Heart left ventricle (tissue), 16 donors: ENCODE measurements around the gene TMEM217. TPM values are rescaled to one million over a fixed set of nuclear protein-coding genes. Genes with fewer than 3 reads are reported as not detected.
A peak's percentile ranks its signal among the peaks of the same experiment; 100 is the strongest.

Experiments used
- ATAC-seq, 4 donors: fragments of 200-7000 bp; cut with Tn5 transposase; one replicate each; pipeline ENCODE4 v1.9.1; 2020 to 2022; ENCODE audit warnings: moderate library complexity in 4 of 4, mild to moderate bottlenecking in 3 of 4, moderate number of reproducible peaks in 1 of 4
- DNase-seq, 5 donors: peaks; one replicate each; pipeline ENCODE4 v3.0.0-alpha.2; 2020
- H3K27ac ChIP-seq, 12 donors: fragments of 200-600 bp; sonication (generic) in 4 of 12; one replicate each; pipeline versions ENCODE4 v1.5.0 to v1.8.0; 2016 to 2022; ENCODE audit warnings: mild to moderate bottlenecking in 2 of 12
- H3K27me3 ChIP-seq, 9 donors: fragments of 200-600 bp; sonication (generic) in 2 of 9; one replicate each; pipeline versions ENCODE4 v1.5.1 to v1.8.0; 2016 to 2022; ENCODE audit warnings: mild to moderate bottlenecking in 3 of 9
- H3K36me3 ChIP-seq, 9 donors: fragments of 200-600 bp; sonication (generic) in 2 of 9; one replicate each; pipeline versions ENCODE4 v1.5.0 to v1.8.0; 2018 to 2022; ENCODE audit warnings: mild to moderate bottlenecking in 2 of 9
- H3K4me1 ChIP-seq, 12 donors: fragments of 200-600 bp; sonication (generic) in 4 of 12; one replicate each; pipeline versions ENCODE4 v1.5.0 to v1.8.0; 2016 to 2022; ENCODE audit warnings: mild to moderate bottlenecking in 3 of 12
- H3K4me3 ChIP-seq, 12 donors: fragments of 200-600 bp; sonication (generic) in 4 of 12; one replicate each; pipeline versions ENCODE4 v1.5.0 to v1.8.0; 2017 to 2022; ENCODE audit warnings: mild to moderate bottlenecking in 9 of 12, moderate library complexity in 4 of 12
- H3K9me3 ChIP-seq, 12 donors: fragments of 200-600 bp; sonication (generic) in 4 of 12; one replicate each; pipeline versions ENCODE4 v1.5.0 to v1.8.0; 2016 to 2022; ENCODE audit warnings: mild to moderate bottlenecking in 1 of 12
- POLR2A ChIP-seq, 2 donors: fragments of 450-650 bp; IDR thresholded peaks; one replicate each; pipeline ENCODE4 v1.6.1; 2017; ENCODE audit warnings: antibody characterized with exemption in 2 of 2, mild to moderate bottlenecking in 2 of 2, moderate library complexity in 2 of 2
- WGBS, 4 donors: extraction: QIAGEN DNeasy Blood & Tissue Kit in 2 of 4; methylation state at CpG; one replicate each; pipeline versions ENCODE4 v1.1.5 to v1.1.7; 2013 to 2018; 5-methylcytosine and 5-hydroxymethylcytosine counted together
- intact Hi-C, 10 donors: fragments of 100-400 bp; cut with DNase I; formaldehyde crosslinking; loops; one replicate each; pipeline versions ENCODE4 v1.11.1 to v1.14.2; 2022
- polyA plus RNA-seq, 2 donors: library from polyadenylated mRNA; stranded (reverse); fragments of 200-250 nt; gene quantifications; one replicate each; pipeline ENCODE4 v1.2.3, GENCODE V29; 2013
- total RNA-seq, 9 donors: library from RNA; depleted of rRNA in 2 of 9; stranded (reverse); fragments of >200 nt in 2 of 9; fragmentation: NEBNext Ultra II Directional in 3 of 9; extraction: Animal tissue kit (Norgen Biotek cat#: 25700) in 3 of 9; gene quantifications; one replicate each; pipeline versions ENCODE4 v1.1.0 to v1.2.4, GENCODE V29; 2016 to 2023
- TF ChIP-seq, protein P1 (sequence below), 12 donors: fragments of 200-600 bp; sonication (generic) in 4 of 12; IDR thresholded peaks; one replicate each; pipeline versions ENCODE4 v1.5.0 to v1.8.0; 2018 to 2022; ENCODE audit warnings: antibody characterized with exemption in 12 of 12, mild to moderate bottlenecking in 5 of 12
- donor health status: ischemic (EF 13 %, LVEDD 7.1; RV severe dilation, severe dysfunction).
- donor health status: healthy with polysubstance abuse.
- donor health status: DM: no; HTN: yes; CAD: no.
- donor health status: DM: no; HTN: no; CAD: no.
- donor health status: ischemic (EF 25% LVEDD 6.9; RV normal size, moderate dysfunction).
- donor health status: ischemic (EF 25% LVEDD 5.7; RV mildly dilated, moderate dysfunction).
- donor health status: healthy.
- donor health status: DM: yes; HTN: yes; CAD: no.
- donor health status: ischemic (EF 35%, LVEDD 5.7; RV mildly dilated, moderate dysfunction).
- donor health status: nonischemic (EF 11% LVEDD 7.7; RV severe dilation, severe dysfunction).
- donor health status: DM: yes; HTN: yes; CAD: no.
- donor health status: PGD.
- donor health status: ischemic (EF 29% LVEDD 5.4; RV normal size, mild dysfunction).
- donor health status: nonischemic (EF 23%, LVEDD 6.1; RV moderate dilation, normal function).

TMEM217 gene
- total and polyA plus RNA-seq, 11 donors: 0.15 to 2.1 (median 0.65) TPM; not detected in 3

GRCh38 chr6:37241131-37241530, 16.8 kb downstream of the TMEM217 start:
- ATAC-seq (no peak), DNase-seq (no peak)
- peak overlapping the region in 7 of 12 donors; percentile 67 to 91 (median 89) for H3K27ac ChIP-seq
- H3K4me1 ChIP-seq: peaks cover 3 to 67% (median 38%) of the 10 kb centered on the region in 12 donors
- WGBS, 4 donors: 91 to 96% (median 92%) methylated on average over 6 of the region's 6 CpGs
- no peaks in the 10 kb centered on the region for H3K9me3 ChIP-seq
- intact Hi-C loops: no loop called here
- no peaks in the 10 kb centered on the region for H3K27me3 ChIP-seq
- no peak for TF ChIP-seq POLR2A (IDR thresholded peaks at IDR 0.05)
- TF ChIP-seq, protein P1, sequence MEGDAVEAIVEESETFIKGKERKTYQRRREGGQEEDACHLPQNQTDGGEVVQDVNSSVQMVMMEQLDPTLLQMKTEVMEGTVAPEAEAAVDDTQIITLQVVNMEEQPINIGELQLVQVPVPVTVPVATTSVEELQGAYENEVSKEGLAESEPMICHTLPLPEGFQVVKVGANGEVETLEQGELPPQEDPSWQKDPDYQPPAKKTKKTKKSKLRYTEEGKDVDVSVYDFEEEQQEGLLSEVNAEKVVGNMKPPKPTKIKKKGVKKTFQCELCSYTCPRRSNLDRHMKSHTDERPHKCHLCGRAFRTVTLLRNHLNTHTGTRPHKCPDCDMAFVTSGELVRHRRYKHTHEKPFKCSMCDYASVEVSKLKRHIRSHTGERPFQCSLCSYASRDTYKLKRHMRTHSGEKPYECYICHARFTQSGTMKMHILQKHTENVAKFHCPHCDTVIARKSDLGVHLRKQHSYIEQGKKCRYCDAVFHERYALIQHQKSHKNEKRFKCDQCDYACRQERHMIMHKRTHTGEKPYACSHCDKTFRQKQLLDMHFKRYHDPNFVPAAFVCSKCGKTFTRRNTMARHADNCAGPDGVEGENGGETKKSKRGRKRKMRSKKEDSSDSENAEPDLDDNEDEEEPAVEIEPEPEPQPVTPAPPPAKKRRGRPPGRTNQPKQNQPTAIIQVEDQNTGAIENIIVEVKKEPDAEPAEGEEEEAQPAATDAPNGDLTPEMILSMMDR (IDR thresholded peaks at IDR 0.05): no peak
- no peaks in the 10 kb centered on the region for H3K36me3 ChIP-seq
- no peak overlapping the region for H3K4me3 ChIP-seq

DNA sequence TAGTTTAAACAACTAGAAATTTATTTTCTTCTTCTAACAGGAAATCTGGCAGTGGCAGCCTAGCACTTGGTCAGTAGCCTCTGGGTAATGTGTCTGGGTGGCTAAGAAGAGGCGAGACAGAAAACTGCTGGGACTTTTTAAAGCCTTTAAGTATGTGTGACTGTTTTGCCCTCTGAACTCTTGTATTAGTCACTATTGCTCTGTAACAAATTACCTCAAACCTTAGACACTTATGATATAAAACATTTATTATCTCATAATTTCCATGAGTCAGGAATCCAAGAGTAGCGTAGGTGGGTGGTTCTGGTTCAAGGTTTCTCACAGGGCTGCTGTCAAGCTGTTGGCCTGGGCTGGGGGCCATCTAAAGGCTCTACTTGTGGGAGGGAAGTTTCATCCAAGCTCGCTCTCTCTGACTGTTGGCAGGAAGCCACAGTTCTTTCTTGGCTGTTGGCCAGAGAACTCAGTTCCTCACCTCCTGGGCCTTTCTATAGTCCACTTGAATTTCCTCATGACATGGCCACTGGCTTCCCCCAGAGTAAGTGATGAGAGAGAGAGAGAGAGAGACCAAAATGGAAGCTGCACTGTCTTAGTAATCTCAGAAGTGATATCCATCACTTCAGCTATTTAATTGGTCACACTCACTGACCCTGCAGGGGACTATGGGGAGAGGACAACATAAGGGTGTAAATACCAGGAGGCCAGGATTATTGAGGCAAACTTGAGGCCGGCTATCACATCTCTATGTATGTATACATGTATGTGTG, 17.8 kb downstream of the TMEM217 start:
- TF ChIP-seq, protein P1 (IDR thresholded peaks at IDR 0.05): no peak
- no peak for TF ChIP-seq POLR2A (IDR thresholded peaks at IDR 0.05)
- Histone ChIP-seq H3K27ac (peak overlapping the region in 11 of 12 donors; percentile 62 to 89 (median 77)), H3K36me3 (no peaks in the 10 kb centered on the region), H3K27me3 (no peaks in the 10 kb centered on the region), H3K9me3 (no peaks in the 10 kb centered on the region), H3K4me3 (no peak overlapping the region), H3K4me1 (peaks cover 3 to 64% (median 35%) of the 10 kb centered on the region in 12 donors)
- intact Hi-C loops: loop anchor here in 1 of 10 donors (1.0 kb wide), 1 partner anchor 17 kb away; the partner anchor contains the start of gene TBC1D22B
- WGBS, 4 donors: 31 to 35% (median 32%) methylated on average over 4 of the region's 4 CpGs
- DNase-seq: peak; percentile 91 to 98 (median 95)
- peak; percentile 49 to 81 (median 74) for ATAC-seq

GRCh38 chr6:37239526-37239925, 18.4 kb downstream of the TMEM217 start:
- Histone ChIP-seq H3K27ac (peak overlapping the region in 11 of 12 donors; percentile 62 to 89 (median 77)), H3K4me1 (peaks cover 3 to 58% (median 33%) of the 10 kb centered on the region in 12 donors), H3K4me3 (no peak overlapping the region), H3K9me3 (no peaks in the 10 kb centered on the region), H3K27me3 (no peaks in the 10 kb centered on the region), H3K36me3 (no peaks in the 10 kb centered on the region)
- 83 to 90% (median 86%) methylated on average over 3 of the region's 3 CpGs for WGBS, 4 donors
- no peak for DNase-seq
- intact Hi-C loops: no loop called here
- ATAC-seq: peak in 1 of 4 donors; percentile 2
- TF ChIP-seq, protein P1 (IDR thresholded peaks at IDR 0.05): no peak
- no peak for TF ChIP-seq POLR2A (IDR thresholded peaks at IDR 0.05)

GRCh38 chr6:37238381-37238780, 19.6 kb downstream of the TMEM217 start:
- ATAC-seq (no peak), DNase-seq (no peak)
- H3K4me3 ChIP-seq: no peak overlapping the region
- H3K4me1 ChIP-seq: peaks cover 3 to 46% (median 22%) of the 10 kb centered on the region in 12 donors
- no peaks in the 10 kb centered on the region for H3K27me3 ChIP-seq
- TF ChIP-seq, protein P1 (IDR thresholded peaks at IDR 0.05): no peak
- no peak for TF ChIP-seq POLR2A (IDR thresholded peaks at IDR 0.05)
- no peaks in the 10 kb centered on the region for H3K36me3 ChIP-seq
- H3K9me3 ChIP-seq: no peaks in the 10 kb centered on the region
- intact Hi-C loops: no loop called here
- 77 to 93% (median 79%) methylated on average over 1 of the region's 1 CpG for WGBS, 4 donors
- H3K27ac ChIP-seq: peak overlapping the region in 4 of 12 donors; percentile 67 to 89 (median 82)
